D721Med (cell line): ENCODE data around the gene EIF4E1B.
A peak's percentile ranks its signal among the peaks of the same experiment; 100 is the strongest.

Experiments
- DNase-seq: peaks from one replicate; pipeline ENCODE4 v3.0.0; 2011; ENCODE audit warnings: low spot score; ENCODE audit not compliant: insufficient read length
- FAIRE-seq: peaks from 2 replicates; lab custom pipeline; 2011; peaks lifted over from hg19 to GRCh38; lab: Jason Lieb, UNC
- CTCF ChIP-seq: IDR thresholded peaks from 2 replicates; pipeline ENCODE4 v1.5.1; 2012; ENCODE audit warnings: mild to moderate bottlenecking, control low read depth; ENCODE audit not compliant: insufficient read depth; ENCODE audit errors: missing control alignments

Gene EIF4E1B

GRCh38 chr5:176608142-176608705, 22.3 kb upstream of the EIF4E1B start:
- FAIRE-seq (no peak), DNase-seq (no peak)
- TF ChIP-seq CTCF = no peak

GRCh38 chr5:176608937-176609723, 21.3 kb upstream of the EIF4E1B start:
- no peak for TF ChIP-seq CTCF
- DNase-seq (no peak), FAIRE-seq (no peak)

- TF ChIP-seq CTCF = peak; percentile 21
- peak; percentile 80 for DNase-seq
- no peak for FAIRE-seq
Measured at GRCh38 chr5:176609724-176610434, 20.6 kb upstream of the EIF4E1B start, which contains the start of gene GPRIN1. TSS of gene GPRIN1 (minus strand) at chr5:176610156. CDS start at chr5:176599834, 10,322 bp downstream.

GRCh38 chr5:176610435-176610773, 20.1 kb upstream of the EIF4E1B start:
- peak; percentile 48 for DNase-seq
- no peak for TF ChIP-seq CTCF
- FAIRE-seq = no peak

GRCh38 chr5:176611435-176611834, 19.0 kb upstream of the EIF4E1B start:
- TF ChIP-seq CTCF = no peak
- FAIRE-seq (no peak), DNase-seq (no peak)

- no peak for DNase-seq
- TF ChIP-seq CTCF = no peak
- no peak for FAIRE-seq
Measured at GRCh38 chr5:176612008-176612407, 18.5 kb upstream of the EIF4E1B start.
